GM12865 (cell line): Measurements from ENCODE around the gene CNN3.

Experiments
- DNase-seq: peaks from one replicate; pipeline ENCODE4 v3.0.0; 2010; ENCODE audit warnings: low read depth
- H3K4me3 ChIP-seq: 2 replicates; pipeline ENCODE4 v1.5.1; 2011; ENCODE audit warnings: mild to moderate bottlenecking, low read depth, low read length, control low read depth
- TF ChIP-seq, protein P1 (sequence below): IDR thresholded peaks from 2 replicates; pipeline ENCODE4 v1.5.1; 2011; ENCODE audit warnings: low read length, control low read depth, low read depth, inconsistent platforms; ENCODE audit not compliant: insufficient read depth; ENCODE audit errors: missing control alignments

Gene CNN3

GRCh38 chr1:94851571-94851970 is 75.3 kb downstream of the CNN3 start:
- TF ChIP-seq, protein P1, sequence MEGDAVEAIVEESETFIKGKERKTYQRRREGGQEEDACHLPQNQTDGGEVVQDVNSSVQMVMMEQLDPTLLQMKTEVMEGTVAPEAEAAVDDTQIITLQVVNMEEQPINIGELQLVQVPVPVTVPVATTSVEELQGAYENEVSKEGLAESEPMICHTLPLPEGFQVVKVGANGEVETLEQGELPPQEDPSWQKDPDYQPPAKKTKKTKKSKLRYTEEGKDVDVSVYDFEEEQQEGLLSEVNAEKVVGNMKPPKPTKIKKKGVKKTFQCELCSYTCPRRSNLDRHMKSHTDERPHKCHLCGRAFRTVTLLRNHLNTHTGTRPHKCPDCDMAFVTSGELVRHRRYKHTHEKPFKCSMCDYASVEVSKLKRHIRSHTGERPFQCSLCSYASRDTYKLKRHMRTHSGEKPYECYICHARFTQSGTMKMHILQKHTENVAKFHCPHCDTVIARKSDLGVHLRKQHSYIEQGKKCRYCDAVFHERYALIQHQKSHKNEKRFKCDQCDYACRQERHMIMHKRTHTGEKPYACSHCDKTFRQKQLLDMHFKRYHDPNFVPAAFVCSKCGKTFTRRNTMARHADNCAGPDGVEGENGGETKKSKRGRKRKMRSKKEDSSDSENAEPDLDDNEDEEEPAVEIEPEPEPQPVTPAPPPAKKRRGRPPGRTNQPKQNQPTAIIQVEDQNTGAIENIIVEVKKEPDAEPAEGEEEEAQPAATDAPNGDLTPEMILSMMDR = no peak
- no peak overlapping the region for H3K4me3 ChIP-seq
- DNase-seq = no peak
